HG02973 (cell line): Measurements from ENCODE around the gene CFAP65.

Experiments
- ATAC-seq: cut with Tn5 transposase; IDR thresholded peaks from one replicate; pipeline ENCODE4 v1.9.1; 2021; ENCODE audit warnings: moderate library complexity; ENCODE audit not compliant: unreplicated experiment

CFAP65 gene

DNA sequence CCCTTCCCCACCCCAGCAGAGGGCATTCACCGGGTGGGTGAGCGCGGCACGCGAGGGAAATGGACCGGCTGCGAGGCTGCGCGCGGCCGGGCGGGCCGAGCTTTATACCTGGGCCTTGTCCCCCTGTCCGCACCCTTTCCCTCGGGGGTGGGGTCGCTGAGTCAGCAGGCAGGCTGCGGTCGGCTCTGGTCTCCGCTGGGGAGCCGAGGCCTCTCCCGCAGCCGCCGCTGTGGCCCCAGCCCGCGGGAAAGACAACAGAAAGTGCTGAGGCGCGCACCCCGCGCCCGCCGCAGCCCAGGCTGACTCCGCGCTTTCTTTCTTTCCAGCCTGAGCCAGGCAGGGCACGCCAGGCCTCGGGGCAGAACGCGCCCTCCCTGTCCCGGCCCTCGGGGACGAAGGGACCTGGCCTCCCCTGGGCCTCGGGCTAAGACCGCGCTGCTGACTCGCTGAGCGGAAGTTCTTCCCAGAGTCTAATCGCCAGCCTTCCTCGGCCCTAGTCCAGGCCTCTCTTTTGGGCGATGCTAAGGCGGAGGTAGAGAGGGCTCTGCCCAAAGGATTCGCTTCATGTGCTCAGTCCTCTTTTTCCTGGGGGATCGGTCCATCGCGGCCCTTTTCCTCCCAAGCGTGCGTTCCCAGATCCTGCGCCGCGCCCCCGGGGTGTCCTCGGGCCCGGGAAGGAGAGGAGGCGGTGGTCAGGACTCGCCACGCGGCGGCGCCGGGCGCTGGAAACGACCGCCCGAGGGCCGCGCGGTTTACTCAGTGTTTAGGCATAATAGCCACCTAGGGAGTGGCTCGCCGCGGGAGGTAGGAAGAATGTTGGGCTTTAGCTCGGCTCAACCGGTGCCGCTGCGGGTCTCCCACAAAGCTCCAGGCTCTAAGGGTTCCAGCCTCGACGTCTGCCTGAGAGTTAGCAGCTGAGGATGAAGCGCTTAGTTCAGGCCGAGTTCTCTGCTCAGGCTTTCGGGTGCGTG lies 47.7 kb downstream of the CFAP65 start, which contains the start of gene CRYBA2:
CRYBA2 (minus strand) TSS at position 78 of the 971 bp plus-strand sequence. CDS start 246 bp downstream, outside the sequence.
- ATAC-seq: no peak

DNA sequence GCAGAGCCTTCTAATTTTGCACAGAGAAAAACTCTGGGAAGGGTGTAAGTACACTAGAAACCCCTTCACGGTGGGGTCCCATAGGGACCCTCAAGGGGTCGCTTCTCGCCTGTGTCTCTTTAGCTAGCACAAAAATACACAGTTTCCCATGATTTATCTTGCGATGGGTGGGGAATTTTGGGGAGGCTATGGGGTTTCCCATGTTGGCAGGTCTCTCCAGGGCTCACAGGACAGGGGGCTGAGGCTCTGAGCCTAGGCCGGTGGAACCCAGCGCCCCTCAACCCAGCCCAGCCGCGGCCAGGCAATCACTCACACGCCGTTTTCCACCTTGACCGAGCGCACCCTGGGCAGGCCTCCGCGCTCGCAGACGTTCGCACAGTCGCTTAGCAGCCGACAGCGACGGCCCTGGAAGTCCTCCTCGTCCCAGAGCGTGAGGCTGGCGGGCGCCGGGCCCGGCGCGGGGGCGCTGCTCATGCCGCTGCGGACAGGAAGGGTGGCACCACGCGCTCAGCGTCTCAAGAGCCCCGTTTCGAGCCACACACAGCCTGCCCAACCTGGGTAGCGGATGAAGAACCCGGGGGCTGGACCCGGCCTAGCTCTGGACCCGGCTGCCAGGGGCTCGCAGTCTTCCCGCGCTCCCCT lies 48.5 kb downstream of the CFAP65 start:
- no peak for ATAC-seq

DNA sequence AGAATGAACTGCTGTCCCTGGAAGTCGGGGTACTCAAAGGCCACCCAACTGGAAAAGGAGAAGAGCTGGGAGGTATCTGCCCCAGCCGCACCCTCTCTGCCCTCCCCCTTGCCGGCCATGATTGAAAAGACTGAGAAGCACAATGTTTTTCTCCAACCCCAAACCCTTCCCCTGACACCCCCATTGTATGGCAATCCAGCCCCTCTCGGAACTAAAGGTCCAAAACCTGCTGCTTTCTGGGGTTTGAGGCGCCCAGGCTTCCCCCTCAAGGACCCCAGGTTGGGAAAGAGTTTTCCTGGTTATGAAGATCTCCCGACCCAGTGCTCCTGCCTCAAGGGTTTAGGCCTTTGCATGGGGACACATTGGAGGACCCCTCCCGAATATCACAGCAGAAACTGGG lies 49.1 kb downstream of the CFAP65 start:
- no peak for ATAC-seq

DNA sequence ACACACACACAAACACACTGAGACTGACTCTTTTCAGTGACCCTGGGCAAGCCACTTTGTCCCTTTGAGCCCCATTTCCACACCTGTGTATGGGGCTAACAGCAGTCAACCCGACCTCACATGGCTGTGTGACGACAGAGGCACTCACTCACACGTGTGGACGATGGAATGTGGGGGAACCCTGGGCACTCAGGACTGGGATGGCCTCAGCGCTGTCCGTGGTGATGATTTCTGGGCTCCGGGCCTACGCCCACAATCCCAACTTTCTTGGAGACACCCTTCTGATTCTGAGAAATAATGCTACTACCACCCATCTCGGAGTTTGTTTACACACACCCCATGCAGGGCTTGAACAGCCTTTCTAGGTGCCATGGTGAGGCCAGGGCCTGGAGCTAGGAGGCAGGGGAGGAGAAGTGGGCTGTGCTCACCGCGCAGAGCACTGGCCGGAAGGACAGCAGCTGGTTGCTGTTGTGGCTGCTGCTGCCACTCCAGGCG lies 49.6 kb downstream of the CFAP65 start:
- no peak for ATAC-seq

DNA sequence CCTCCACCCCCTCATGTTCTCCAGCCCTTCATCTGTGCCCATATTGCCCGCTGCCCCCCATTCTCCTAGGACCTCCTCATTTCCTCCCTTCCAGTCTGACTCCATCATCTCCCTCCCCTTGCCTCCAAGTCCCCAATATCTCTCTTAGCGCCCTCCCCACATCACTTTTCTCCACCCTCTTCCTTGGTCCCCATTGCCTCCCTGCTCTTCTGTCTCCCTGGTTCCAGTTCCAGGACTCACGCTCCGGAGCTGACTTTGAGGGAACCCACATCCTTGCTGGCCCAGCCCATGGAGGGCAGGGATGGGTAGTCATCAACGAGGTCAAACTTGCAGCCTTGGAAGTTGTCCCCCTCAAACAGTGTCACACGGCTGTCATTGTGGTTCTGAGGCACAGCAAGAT lies 50.7 kb downstream of the CFAP65 start:
- ATAC-seq: no peak

DNA sequence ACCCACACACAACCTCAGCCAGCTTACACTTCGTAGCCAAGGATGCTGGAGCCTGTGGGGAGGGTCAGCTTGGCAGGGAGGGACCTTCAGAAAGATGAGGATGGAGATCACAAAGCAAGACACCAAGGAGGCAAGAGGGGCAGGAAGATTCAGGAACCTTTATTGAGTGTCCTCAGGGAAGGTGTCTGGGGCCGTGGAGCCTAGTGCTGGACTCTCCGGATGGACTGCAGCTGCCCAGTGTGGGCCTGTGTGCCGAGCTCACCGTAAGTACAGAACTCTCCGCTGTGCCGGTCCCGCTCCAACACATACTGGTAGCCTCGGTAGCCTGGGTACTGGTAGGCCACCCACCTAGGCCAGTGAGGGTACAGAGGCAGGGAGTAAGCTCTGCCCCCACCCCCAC lies 51.3 kb downstream of the CFAP65 start:
- no peak for ATAC-seq

DNA sequence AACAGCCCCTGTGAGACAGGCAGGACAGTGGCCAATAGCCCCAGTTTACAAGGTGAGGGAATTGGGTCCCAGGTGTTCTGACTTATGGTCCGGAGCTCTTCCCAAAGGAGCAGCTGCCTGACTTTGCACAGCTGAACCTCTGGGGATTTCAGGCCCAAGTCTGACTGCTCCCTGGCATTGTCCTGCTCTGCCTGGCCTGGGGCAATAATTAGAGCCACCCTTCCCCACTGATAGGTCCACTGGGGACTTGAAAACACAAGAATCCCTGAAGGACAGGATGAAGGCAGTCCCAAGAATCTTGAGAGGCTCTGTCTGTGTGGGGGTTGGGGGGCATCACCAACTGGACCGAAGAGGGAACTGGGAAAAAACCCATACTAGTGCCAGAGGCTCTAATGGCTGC lies 52.7 kb downstream of the CFAP65 start:
- no peak for ATAC-seq

DNA sequence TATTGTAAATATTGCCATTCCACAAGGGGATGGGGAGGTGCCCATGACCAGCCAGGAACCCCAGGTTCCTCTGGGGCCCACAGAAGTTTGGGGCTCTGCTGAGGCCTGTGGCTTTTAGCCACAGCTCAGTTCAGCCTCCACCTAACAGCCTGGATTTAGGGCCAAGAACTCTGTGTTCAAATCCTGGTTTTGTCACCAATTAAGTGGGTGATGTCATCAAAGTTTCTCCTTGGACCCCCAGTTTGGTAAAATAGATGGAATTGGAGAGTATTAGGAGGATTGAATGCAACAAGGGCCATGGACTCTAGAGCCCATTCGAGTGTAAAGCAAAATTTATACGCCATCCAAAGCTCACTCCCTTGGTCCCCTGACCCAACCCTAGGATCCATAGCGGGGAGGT lies 53.2 kb downstream of the CFAP65 start:
- no peak for ATAC-seq

DNA sequence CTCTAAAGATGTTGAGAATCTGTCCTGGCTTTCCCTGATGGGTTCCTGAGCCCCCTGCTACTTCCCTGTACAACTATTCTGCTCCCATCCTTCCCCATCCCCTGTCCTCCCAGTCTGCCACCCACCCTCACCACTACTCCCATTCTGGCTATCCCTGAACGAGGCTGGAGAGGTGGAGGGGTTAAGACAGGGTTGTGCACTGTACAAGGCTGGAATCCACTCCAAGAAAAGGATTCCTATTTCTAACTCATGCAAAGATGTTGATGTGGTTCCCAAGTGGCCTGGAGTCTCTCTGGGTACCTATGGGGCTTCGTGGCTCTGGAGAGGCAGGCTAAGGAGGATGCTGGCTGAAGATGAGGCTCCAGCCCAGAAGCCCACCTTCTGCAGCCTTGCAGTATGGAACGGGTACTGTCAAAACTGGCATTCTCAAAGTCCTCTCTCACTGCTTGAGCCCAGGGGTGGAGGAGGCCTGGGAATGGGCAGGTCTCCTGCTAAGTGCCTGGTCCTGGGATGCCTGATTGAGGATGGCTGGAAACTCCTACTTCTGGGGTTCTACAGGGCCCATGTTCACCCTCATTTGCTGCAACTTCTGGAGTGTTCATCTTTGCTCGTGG lies 55.1 kb downstream of the CFAP65 start:
- ATAC-seq: no peak

DNA sequence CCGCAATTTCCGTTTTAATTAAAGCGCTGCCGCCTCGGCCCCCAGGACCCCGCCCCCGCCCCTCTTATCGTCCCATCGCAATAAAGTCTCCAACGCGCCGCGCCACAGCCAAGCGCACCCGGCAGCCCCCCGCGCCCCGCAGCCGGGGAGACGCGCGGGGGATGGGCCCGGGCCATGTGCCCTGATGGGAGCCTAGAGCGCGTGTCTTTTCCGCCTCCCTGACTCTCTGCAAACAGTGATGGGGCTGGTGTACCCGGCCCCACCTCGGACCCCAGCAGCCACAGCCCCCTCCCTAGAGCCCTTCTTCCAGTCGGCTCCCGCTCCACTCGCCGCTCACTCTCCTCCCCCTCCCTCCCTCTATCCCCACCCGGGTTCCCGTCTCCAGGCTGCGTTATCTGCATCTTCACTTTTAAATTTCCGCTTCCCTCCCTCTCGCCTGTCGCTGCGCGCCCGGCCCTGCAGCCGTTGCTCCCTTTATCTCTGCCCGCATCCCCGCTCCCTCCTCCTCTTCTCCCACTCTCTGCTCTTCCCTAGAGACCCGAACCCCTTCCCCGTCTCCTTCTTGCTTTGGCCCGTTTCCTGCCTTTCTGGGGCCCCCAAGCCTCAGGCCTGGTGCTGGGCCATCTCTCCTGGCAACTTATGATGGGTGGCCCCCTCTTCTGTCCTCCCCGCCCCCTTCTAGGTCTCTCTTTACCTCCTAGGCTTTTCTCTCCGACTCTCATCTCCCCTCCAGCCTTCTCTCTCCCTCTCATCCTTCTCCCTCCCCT lies 55.8 kb downstream of the CFAP65 start:
- no peak for ATAC-seq

DNA sequence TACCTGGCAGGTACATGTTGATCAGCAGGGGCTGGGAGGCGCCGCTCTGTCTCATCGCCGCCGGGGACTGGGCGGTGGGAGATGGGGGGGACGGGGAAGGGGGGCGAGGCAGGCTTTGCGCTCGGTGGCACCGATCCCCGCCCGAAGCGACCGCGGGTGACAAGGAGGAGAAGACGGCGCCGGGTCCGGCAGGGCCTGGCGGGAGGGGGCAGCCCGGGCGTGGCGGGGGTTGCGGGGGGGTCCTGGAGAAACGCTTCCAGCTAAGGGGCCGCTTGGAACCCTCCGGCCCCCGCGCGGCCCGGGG lies 56.3 kb downstream of the CFAP65 start, which contains the start of gene FEV:
FEV (minus strand) TSS at position 164 of the 304 bp plus-strand sequence; CDS start at position 55, 109 bp downstream.
- ATAC-seq: no peak

DNA sequence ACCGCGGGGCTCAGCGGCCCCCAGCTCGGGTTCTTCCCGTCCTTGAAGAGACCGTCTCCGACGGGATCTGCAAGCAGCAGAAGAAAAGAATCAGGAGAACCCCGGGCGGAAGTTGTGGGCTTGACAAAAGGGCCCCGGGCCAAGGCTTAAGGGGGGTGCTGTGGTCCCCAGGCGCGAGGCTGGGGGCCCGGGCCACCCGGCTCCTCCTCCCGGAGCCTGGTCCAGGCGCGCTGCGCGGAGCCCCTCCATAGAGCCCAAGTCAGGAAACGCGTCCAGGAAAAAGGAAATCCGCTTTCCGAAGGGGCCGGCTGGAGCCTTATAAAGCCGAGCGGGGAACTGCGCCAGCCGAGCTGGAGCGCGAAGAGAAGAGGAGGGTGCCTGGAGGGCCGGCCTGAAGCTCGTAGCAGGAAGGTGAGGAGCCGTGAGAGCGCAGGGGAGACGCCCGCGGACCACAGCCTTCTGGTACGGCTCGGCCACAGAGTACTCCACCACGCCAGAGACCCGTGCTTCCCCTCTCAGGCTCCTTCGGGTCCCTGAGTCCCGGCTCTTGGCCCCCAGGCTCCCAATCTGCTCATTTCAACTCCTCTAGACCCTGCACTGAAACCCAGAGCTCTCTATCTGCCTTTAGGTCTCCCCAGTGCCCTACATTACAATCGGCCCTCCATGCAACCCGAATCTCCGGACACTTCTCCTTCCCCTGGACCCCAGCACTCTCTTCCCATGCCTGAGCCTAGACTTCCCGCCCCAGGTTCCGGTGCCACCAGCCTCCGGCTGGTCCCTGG lies 56.9 kb downstream of the CFAP65 start:
- ATAC-seq: no peak

DNA sequence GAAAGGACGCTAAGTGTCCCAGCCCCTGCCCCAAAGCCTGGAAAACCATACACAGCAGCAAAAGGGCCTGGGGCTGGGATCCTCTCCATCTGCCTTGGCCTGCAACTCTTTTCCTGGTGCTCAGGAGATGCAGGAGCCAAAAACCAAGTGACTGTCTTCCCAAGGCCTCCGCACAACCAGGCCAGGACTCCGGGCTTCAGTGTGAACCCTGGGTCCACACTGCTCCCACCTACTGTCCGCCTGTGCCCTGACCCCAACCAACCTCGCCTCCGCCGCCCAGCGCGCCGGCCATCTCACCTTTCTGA lies 57.4 kb downstream of the CFAP65 start:
- ATAC-seq: no peak

DNA sequence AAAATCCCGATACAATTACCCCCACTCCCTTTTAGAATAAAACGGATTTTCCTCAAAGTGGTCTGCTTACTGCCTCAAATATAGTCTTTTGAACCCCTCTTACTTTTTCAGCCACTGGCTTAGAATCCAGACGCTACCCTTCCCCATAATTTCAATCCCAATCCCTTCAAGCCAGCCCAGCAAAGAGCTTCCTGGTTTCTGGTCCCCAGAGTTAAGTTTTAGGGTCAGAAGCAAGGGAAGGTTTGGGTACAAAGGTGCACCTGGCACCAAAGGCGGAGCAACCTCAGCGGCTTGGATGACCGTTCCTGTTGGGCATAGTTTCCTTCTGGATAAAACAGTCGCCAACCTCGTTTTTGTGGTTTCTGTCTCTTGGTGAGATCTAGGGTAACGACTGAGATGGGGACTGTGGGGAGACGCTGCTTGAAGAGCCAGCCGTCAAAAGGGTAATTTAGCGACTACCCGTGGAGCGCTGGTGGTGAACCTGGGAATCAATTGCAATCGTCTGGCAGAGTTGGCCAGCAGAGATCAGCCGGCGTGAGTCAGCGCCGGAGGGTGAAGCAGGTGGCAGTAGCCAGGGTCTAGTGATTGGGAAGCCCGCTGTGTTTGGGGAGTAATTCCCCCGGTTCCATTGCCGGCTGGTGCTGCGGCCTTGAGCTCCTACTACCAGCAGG lies 57.9 kb downstream of the CFAP65 start:
- ATAC-seq: no peak

DNA sequence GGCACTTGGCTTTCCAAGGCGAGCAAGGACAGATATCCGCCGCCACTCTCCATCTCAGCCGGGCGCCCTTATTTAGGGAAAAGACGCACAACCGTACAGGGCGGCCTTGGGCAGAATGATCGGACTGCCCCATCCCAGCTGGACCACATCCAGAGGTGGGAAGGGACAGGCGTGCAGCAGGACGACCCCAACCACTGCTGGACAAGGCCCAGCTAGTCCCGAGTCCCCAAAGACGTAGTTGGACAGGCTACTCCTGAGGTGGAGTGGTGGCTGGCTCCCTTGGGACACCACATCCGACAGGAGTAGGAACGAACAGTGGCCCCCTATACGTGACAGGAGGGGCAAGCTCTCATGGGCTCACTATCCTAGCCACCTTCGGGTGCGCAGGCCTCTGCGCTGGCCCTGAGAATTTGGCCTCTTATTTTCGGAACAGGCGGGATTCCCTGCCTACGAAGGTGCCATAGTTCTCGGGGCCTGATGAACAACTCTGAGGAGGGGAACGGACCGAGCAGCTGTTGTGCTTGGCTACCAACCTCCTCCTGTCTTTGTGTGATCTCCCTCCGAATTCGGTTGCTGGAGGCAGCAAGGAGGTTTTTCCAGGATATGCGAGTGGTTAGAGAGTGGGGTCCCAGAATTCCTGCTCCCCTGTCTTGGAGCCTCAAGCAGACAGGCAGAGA lies 58.6 kb downstream of the CFAP65 start:
- no peak for ATAC-seq

DNA sequence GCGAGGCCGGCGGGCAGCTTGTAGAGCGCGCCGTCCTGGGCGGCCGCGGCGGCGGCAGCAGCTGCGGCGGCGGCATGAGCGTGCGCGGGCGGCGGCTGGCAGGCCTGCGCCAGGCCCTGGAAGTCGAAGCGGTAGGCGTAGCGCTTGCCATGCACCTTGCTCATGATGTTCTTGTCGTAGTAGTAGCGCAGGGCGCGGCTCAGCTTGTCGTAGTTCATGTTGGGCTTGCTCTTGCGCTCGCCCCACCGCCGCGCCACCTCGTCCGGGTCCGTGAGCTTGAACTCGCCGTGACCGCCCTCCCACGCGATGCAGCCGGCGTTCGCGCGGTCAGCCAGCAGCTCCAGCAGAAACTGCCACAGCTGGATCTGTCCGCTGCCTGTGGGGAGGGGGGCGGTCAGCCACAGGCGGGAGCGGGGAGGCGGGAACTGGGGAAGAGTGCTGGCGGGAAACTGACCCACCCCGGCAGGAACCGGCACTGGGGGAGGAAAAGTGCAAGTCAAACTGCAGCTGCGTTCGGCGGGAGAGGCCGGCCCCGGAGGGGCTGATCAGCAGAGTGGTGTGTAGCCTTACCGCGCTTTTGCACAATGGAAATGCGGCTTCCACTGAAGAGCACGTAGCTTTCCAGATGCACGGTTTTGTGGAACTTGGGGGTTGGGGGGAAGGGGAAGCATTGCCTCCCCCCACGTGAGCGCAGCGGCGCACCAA lies 59.3 kb downstream of the CFAP65 start:
- no peak for ATAC-seq

DNA sequence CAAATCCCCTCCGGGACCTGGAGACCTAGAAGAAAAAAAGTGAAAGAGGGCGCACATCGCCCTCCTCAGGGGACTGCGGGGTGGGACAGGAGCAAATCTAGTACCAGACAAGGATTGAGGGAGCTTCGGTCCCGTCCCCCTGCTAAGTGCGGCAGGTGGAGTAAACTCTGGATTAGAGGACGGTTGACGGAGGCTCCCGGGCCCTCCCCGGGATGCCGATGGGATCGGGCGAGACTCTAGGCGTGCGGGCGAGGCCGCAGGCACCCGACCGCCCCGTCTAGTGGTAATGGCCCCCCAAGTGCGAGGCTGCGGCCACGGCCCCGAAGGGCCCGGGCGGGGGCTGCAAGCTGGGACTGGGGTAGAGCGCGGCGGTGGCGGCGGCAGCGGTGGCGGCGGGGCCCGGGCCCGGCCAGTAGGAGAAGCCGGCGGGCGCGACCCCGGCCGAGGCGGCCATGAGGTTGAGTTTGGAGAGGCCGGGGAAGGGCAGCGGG lies 59.9 kb downstream of the CFAP65 start:
- no peak for ATAC-seq

DNA sequence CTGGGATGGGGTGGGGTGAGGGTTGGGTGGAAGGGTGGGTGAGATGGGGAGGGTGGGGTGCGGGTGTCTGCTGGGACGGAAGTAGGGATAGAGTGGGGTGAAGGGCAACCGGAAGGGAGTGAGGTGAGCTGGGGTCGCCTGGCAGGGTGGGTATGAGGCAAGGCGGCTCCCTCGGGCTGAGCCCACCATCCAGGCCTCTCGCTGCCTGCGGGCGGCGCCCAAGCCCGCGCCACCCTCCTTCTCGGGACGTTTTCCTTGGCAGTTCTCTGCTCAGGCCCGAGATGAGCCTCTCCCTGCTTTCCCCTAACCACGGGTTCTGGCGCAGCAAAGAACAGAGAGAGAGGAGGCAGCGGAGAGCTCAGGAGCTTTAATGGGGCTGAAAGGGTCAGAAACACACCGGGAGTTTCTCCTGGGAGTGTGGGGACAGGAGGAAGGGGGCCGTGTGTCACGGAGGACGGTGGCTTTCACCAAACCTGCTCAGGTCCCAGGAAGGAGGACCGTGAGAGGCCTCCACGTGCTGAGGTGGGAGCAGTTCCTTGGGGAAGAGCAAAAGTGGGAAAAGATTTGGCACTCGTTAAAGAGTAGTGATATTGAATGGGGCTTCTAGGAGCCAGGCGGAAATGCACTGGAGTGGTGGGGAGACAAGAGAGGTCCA lies 60.5 kb downstream of the CFAP65 start:
- ATAC-seq: no peak
